ENCODE results near the gene CCDC134.

CCDC134 gene

GRCh38 chr22:41780746-41781505 lies 19.6 kb upstream of the CCDC134 start:
- TF ChIP-seq PATZ1 (CRISPR knock-in tag; IDR thresholded peaks at IDR 0.05; ENCODE audit: borderline replicate concordance) (no peak), TCF4 (CRISPR knock-in tag; IDR thresholded peaks at IDR 0.05; ENCODE audit: borderline replicate concordance) (no peak), CSRNP3 (CRISPR knock-in tag; IDR thresholded peaks at IDR 0.05) (no peak), ZNF70 (CRISPR knock-in tag; IDR thresholded peaks at IDR 0.05) (no peak), OSR1 (CRISPR knock-in tag; IDR thresholded peaks at IDR 0.05) (no peak), RARB (CRISPR knock-in tag; IDR thresholded peaks at IDR 0.05) (no peak), BACH2 (CRISPR knock-in tag; IDR thresholded peaks at IDR 0.05; ENCODE audit: borderline replicate concordance) (no peak), ZNF565 (CRISPR knock-in tag; conservative IDR thresholded peaks at IDR 0.05; ENCODE audit: low read depth) (no peak), PPARA (CRISPR knock-in tag; IDR thresholded peaks at IDR 0.05; ENCODE audit: borderline replicate concordance) (no peak), SNAI2 (CRISPR knock-in tag; IDR thresholded peaks at IDR 0.05) (no peak), ARNTL (CRISPR knock-in tag; IDR thresholded peaks at IDR 0.05; ENCODE audit: borderline replicate concordance, low read depth) (no peak), ZFP30 (CRISPR knock-in tag; IDR thresholded peaks at IDR 0.05) (no peak), ZNF8 (CRISPR knock-in tag; IDR thresholded peaks at IDR 0.05) (no peak), ISL1 (CRISPR knock-in tag; IDR thresholded peaks at IDR 0.05) (no peak), TOX (CRISPR knock-in tag; IDR thresholded peaks at IDR 0.05; ENCODE audit: borderline replicate concordance) (no peak), TSHZ2 (CRISPR knock-in tag; IDR thresholded peaks at IDR 0.05) (no peak)
- ATAC-seq = no peak

GRCh38 chr22:41781507-41781906 lies 19.0 kb upstream of the CCDC134 start:
- no peak for TF ChIP-seq CSDC2 (CRISPR knock-in tag; IDR thresholded peaks at IDR 0.05)
- TF ChIP-seq ZC3H10 (CRISPR knock-in tag; IDR thresholded peaks at IDR 0.05) = no peak
- TF ChIP-seq CSRNP3 (CRISPR knock-in tag; IDR thresholded peaks at IDR 0.05) = no peak
- ATAC-seq = no peak

GRCh38 chr22:41782316-41782715 lies 18.2 kb upstream of the CCDC134 start:
- ATAC-seq = no peak
- TF ChIP-seq ZFP30 (CRISPR knock-in tag; IDR thresholded peaks at IDR 0.05) (no peak), POU6F1 (CRISPR knock-in tag; IDR thresholded peaks at IDR 0.05; ENCODE audit: borderline replicate concordance, low read depth) (no peak), RARB (CRISPR knock-in tag; IDR thresholded peaks at IDR 0.05) (no peak), SNAI2 (CRISPR knock-in tag; IDR thresholded peaks at IDR 0.05) (no peak), CSRNP3 (CRISPR knock-in tag; IDR thresholded peaks at IDR 0.05) (no peak), PPARA (CRISPR knock-in tag; IDR thresholded peaks at IDR 0.05; ENCODE audit: borderline replicate concordance) (no peak), BACH2 (CRISPR knock-in tag; IDR thresholded peaks at IDR 0.05; ENCODE audit: borderline replicate concordance) (no peak), CSDC2 (CRISPR knock-in tag; IDR thresholded peaks at IDR 0.05) (no peak), PATZ1 (CRISPR knock-in tag; IDR thresholded peaks at IDR 0.05; ENCODE audit: borderline replicate concordance) (no peak), ZNF8 (CRISPR knock-in tag; IDR thresholded peaks at IDR 0.05) (no peak), ZNF70 (CRISPR knock-in tag; IDR thresholded peaks at IDR 0.05) (no peak), TOX (CRISPR knock-in tag; IDR thresholded peaks at IDR 0.05; ENCODE audit: borderline replicate concordance) (no peak), TSHZ2 (CRISPR knock-in tag; IDR thresholded peaks at IDR 0.05) (no peak)
